ENCODE data around the gene MYOM3.

MYOM3 gene

GRCh38 chr1:24117132-24117531 is 5.2 kb upstream of the MYOM3 start:
- TF ChIP-seq, protein P1, sequence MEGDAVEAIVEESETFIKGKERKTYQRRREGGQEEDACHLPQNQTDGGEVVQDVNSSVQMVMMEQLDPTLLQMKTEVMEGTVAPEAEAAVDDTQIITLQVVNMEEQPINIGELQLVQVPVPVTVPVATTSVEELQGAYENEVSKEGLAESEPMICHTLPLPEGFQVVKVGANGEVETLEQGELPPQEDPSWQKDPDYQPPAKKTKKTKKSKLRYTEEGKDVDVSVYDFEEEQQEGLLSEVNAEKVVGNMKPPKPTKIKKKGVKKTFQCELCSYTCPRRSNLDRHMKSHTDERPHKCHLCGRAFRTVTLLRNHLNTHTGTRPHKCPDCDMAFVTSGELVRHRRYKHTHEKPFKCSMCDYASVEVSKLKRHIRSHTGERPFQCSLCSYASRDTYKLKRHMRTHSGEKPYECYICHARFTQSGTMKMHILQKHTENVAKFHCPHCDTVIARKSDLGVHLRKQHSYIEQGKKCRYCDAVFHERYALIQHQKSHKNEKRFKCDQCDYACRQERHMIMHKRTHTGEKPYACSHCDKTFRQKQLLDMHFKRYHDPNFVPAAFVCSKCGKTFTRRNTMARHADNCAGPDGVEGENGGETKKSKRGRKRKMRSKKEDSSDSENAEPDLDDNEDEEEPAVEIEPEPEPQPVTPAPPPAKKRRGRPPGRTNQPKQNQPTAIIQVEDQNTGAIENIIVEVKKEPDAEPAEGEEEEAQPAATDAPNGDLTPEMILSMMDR (IDR thresholded peaks at IDR 0.05; ENCODE audit: low read depth, low read length, poor library complexity, severe bottlenecking), result no peak
- no peak for TF ChIP-seq EZH2phosphoT487 (IDR thresholded peaks at IDR 0.05; ENCODE audit: borderline replicate concordance, low read length)
- Histone ChIP-seq H3K4me1 (ENCODE audit: control insufficient read depth, low read length) (no peaks in the 10 kb centered on the region), H3K79me2 (ENCODE audit: control insufficient read depth, low read length) (no peaks in the 10 kb centered on the region), H3K4me2 (ENCODE audit: low read length) (no peak overlapping the region), H3K27ac (ENCODE audit: low read depth, low read length) (no peak overlapping the region), H4K20me1 (ENCODE audit: control insufficient read depth, insufficient read depth, low read depth, low read length) (no peaks in the 10 kb centered on the region), H3K9me3 (ENCODE audit: control insufficient read depth, insufficient read depth, low read length) (no peaks in the 10 kb centered on the region), H3K9me2 (replicated peaks; ENCODE audit: control insufficient read depth, low read length) (no peaks in the 10 kb centered on the region), H3F3A (ENCODE audit: control insufficient read depth, insufficient read depth) (no peaks in the 10 kb centered on the region), H3K36me3 (ENCODE audit: control insufficient read depth, low read length) (no peaks in the 10 kb centered on the region), H3K4me3 (ENCODE audit: low read length) (no peak overlapping the region), H3K27me3 (ENCODE audit: control insufficient read depth, low read length) (peaks cover 37% of the 10 kb centered on the region)

DNA sequence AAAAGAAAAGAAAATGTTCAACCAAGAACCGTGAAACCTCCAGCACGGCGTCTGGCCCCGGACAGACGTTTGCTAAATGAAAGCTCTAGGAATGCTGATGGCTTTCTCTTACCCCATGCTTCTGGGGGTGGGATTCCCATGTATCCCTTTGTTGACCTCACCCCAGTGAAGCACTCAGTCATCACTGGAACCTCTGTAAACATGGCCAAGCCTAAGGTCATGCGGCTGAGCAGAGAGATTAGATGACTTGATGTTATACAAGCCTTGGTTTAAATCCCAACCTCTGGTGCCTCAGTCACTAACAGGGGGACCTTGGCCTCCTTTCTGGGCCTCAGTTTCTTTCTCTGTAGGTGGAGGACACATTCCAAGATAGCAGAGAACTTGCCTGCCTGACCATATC is 2.8 kb upstream of the MYOM3 start:
- Histone ChIP-seq H3K9me3 (ENCODE audit: control insufficient read depth, insufficient read depth, low read length) (no peaks in the 10 kb centered on the region), H3K4me1 (ENCODE audit: control insufficient read depth, low read length) (no peaks in the 10 kb centered on the region), H3K4me2 (ENCODE audit: low read length) (no peak overlapping the region), H3K27ac (ENCODE audit: low read depth, low read length) (no peak overlapping the region), H3F3A (ENCODE audit: control insufficient read depth, insufficient read depth) (no peaks in the 10 kb centered on the region), H3K27me3 (ENCODE audit: control insufficient read depth, low read length) (peaks cover 35% of the 10 kb centered on the region), H3K36me3 (ENCODE audit: control insufficient read depth, low read length) (no peaks in the 10 kb centered on the region), H3K9me2 (replicated peaks; ENCODE audit: control insufficient read depth, low read length) (no peaks in the 10 kb centered on the region), H3K79me2 (ENCODE audit: control insufficient read depth, low read length) (no peaks in the 10 kb centered on the region), H4K20me1 (ENCODE audit: control insufficient read depth, insufficient read depth, low read depth, low read length) (no peaks in the 10 kb centered on the region), H3K4me3 (ENCODE audit: low read length) (no peak overlapping the region)
- TF ChIP-seq EZH2phosphoT487 (IDR thresholded peaks at IDR 0.05; ENCODE audit: borderline replicate concordance, low read length), result no peak
- TF ChIP-seq, protein P1 (IDR thresholded peaks at IDR 0.05; ENCODE audit: low read depth, low read length, poor library complexity, severe bottlenecking), result no peak

DNA sequence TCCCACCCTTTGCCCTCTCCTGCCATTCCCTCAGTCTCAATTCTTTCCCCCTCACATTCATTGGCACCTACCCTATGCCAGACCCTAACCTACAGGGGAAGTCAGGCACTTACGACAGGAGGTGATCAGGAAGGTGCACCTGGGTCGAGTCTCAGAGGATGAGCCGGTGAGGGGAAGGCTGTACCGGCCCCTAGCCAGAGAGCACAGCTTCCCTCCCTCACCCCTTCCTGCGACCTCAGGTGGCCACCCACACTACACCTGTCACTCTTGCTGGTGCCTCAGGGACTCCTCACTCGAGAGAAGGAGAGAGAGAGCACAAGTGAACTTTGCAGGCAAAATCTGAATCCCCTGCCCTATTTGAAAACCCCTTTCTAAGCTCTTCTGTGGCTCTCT is 1.7 kb upstream of the MYOM3 start:
- peaks cover 35% of the 10 kb centered on the region for H3K27me3 ChIP-seq (ENCODE audit: control insufficient read depth, low read length)
- H3K9me3 ChIP-seq (ENCODE audit: control insufficient read depth, insufficient read depth, low read length), result no peaks in the 10 kb centered on the region
- TF ChIP-seq EZH2phosphoT487 (IDR thresholded peaks at IDR 0.05; ENCODE audit: borderline replicate concordance, low read length), result no peak
- TF ChIP-seq, protein P1 (IDR thresholded peaks at IDR 0.05; ENCODE audit: low read depth, low read length, poor library complexity, severe bottlenecking), result no peak
- no peak overlapping the region for H3K4me2 ChIP-seq (ENCODE audit: low read length)
- H3K9me2 ChIP-seq (replicated peaks; ENCODE audit: control insufficient read depth, low read length), result no peaks in the 10 kb centered on the region
- H3K4me3 ChIP-seq (ENCODE audit: low read length), result no peak overlapping the region
- H3K4me1 ChIP-seq (ENCODE audit: control insufficient read depth, low read length), result no peaks in the 10 kb centered on the region
- H3K27ac ChIP-seq (ENCODE audit: low read depth, low read length), result no peak overlapping the region
- no peaks in the 10 kb centered on the region for H4K20me1 ChIP-seq (ENCODE audit: control insufficient read depth, insufficient read depth, low read depth, low read length)
- H3K79me2 ChIP-seq (ENCODE audit: control insufficient read depth, low read length), result no peaks in the 10 kb centered on the region
- no peaks in the 10 kb centered on the region for H3K36me3 ChIP-seq (ENCODE audit: control insufficient read depth, low read length)
- no peaks in the 10 kb centered on the region for H3F3A ChIP-seq (ENCODE audit: control insufficient read depth, insufficient read depth)

Measured in DOHH2 (cell line).